HFFc6 (cell line): ENCODE data around the gene ATP6V0E2. TPM values are rescaled to one million over a fixed set of nuclear protein-coding genes. Genes with fewer than 3 reads are reported as not detected.

Experiments used
- DNase-seq: peaks from one replicate; pipeline ENCODE4 v3.0.0-alpha.2; 2018
- H3K27ac Mint-ChIP-seq: 2 replicates; pipeline ENCODE4 v1.8.0; 2020; ENCODE audit warnings: mild to moderate bottlenecking, mixed read lengths
- H3K27me3 Mint-ChIP-seq: 2 replicates; pipeline ENCODE4 v1.8.0; 2021; ENCODE audit warnings: mild to moderate bottlenecking, moderate library complexity, mixed read lengths; ENCODE audit not compliant: insufficient read depth
- H3K36me3 Mint-ChIP-seq: 2 replicates; pipeline ENCODE4 v1.8.0; 2021; ENCODE audit warnings: low read depth, mixed read lengths
- H3K4me1 Mint-ChIP-seq: 2 replicates; pipeline ENCODE4 v1.8.0; 2020; ENCODE audit warnings: low read depth, mixed read lengths
- H3K4me3 Mint-ChIP-seq: 2 replicates; pipeline ENCODE4 v1.8.0; 2020; ENCODE audit warnings: mild to moderate bottlenecking, moderate library complexity, mixed read lengths
- H3K9me3 Mint-ChIP-seq: 2 replicates; pipeline ENCODE4 v1.8.0; 2020; ENCODE audit warnings: mild to moderate bottlenecking, mixed read lengths
- CTCF ChIP-seq: fragments of 200-600 bp; sonication (generic); IDR thresholded peaks from 2 replicates; pipeline ENCODE4 v1.5.0; 2021; ENCODE audit warnings: antibody characterized with exemption, mild to moderate bottlenecking
- total RNA-seq, 6 experiments: library from RNA; stranded (reverse); fragmentation: NEBNext Ultra II Directional; extraction: Animal tissue kit (Norgen Biotek cat#: 25700); gene quantifications; 2 replicates in 1 of 6; 3 replicates in 5 of 6; pipeline ENCODE4 v1.2.3, GENCODE V29; 2021

The ATP6V0E2 gene
- total RNA-seq, 6 experiments from 2014 or later = 40.9 to 54.8 (median 48.0) TPM

GRCh38 chr7:149869867-149870266 lies 3.9 kb upstream of the ATP6V0E2 start:
- H3K27ac Mint-ChIP-seq = no peak overlapping the region
- H3K36me3 Mint-ChIP-seq = no peaks in the 10 kb centered on the region
- no peaks in the 10 kb centered on the region; the same call in 1 of the 2 replicates for H3K27me3 Mint-ChIP-seq
- TF ChIP-seq CTCF = no peak
- DNase-seq = no peak
- H3K4me3 Mint-ChIP-seq = no peak overlapping the region
- no peaks in the 10 kb centered on the region for H3K9me3 Mint-ChIP-seq
- H3K4me1 Mint-ChIP-seq = peaks cover 14% of the 10 kb centered on the region

GRCh38 chr7:149870274-149870673 lies 3.5 kb upstream of the ATP6V0E2 start:
- no peak overlapping the region for H3K27ac Mint-ChIP-seq
- DNase-seq = no peak

GRCh38 chr7:149870701-149871483 lies 2.9 kb upstream of the ATP6V0E2 start:
- Mint-ChIP-seq H3K4me3 (no peak overlapping the region), H3K9me3 (no peaks in the 10 kb centered on the region), H3K27ac (no peak overlapping the region), H3K36me3 (no peaks in the 10 kb centered on the region), H3K27me3 (no peaks in the 10 kb centered on the region; the same call in 1 of the 2 replicates), H3K4me1 (peaks cover 21% of the 10 kb centered on the region)
- no peak for TF ChIP-seq CTCF
- no peak for DNase-seq

More at GRCh38 chr7:149870274-149870673, 3.5 kb upstream of the ATP6V0E2 start:
- Mint-ChIP-seq H3K9me3 (no peaks in the 10 kb centered on the region), H3K4me3 (no peak overlapping the region), H3K27me3 (no peaks in the 10 kb centered on the region; the same call in 1 of the 2 replicates), H3K36me3 (no peaks in the 10 kb centered on the region), H3K4me1 (peaks cover 18% of the 10 kb centered on the region)
- TF ChIP-seq CTCF = no peak

- no peak for DNase-seq
- Mint-ChIP-seq H3K36me3 (no peaks in the 10 kb centered on the region), H3K4me3 (no peak overlapping the region; the same call in 1 of the 2 replicates), H3K4me1 (peaks cover 21% of the 10 kb centered on the region), H3K27me3 (no peaks in the 10 kb centered on the region; the same call in 1 of the 2 replicates), H3K27ac (no peak overlapping the region), H3K9me3 (no peaks in the 10 kb centered on the region)
- no peak for TF ChIP-seq CTCF
Observed at GRCh38 chr7:149871576-149871975, 2.2 kb upstream of the ATP6V0E2 start.

- Mint-ChIP-seq H3K4me3 (peak overlapping the region; percentile 91), H3K4me1 (peaks cover 21% of the 10 kb centered on the region), H3K27me3 (no peaks in the 10 kb centered on the region; the same call in 1 of the 2 replicates), H3K36me3 (no peaks in the 10 kb centered on the region), H3K27ac (peak overlapping the region; percentile 93), H3K9me3 (no peaks in the 10 kb centered on the region)
- TF ChIP-seq CTCF = peak; percentile 48
- peak; percentile 87 for DNase-seq
Observed at GRCh38 chr7:149872419-149873073, 1.2 kb upstream of the ATP6V0E2 start.
